ENCODE measurements around the gene ASTE1.

Gene ASTE1, protein sequence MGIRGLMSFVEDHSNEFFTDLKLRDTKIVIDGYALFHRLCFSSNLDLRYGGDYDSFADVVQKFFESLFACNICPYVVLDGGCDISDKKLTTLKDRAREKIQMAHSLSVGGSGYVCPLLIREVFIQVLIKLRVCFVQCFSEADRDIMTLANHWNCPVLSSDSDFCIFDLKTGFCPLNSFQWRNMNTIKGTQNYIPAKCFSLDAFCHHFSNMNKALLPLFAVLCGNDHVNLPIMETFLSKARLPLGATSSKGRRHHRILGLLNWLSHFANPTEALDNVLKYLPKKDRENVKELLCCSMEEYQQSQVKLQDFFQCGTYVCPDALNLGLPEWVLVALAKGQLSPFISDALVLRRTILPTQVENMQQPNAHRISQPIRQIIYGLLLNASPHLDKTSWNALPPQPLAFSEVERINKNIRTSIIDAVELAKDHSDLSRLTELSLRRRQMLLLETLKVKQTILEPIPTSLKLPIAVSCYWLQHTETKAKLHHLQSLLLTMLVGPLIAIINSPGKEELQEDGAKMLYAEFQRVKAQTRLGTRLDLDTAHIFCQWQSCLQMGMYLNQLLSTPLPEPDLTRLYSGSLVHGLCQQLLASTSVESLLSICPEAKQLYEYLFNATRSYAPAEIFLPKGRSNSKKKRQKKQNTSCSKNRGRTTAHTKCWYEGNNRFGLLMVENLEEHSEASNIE

DNA sequence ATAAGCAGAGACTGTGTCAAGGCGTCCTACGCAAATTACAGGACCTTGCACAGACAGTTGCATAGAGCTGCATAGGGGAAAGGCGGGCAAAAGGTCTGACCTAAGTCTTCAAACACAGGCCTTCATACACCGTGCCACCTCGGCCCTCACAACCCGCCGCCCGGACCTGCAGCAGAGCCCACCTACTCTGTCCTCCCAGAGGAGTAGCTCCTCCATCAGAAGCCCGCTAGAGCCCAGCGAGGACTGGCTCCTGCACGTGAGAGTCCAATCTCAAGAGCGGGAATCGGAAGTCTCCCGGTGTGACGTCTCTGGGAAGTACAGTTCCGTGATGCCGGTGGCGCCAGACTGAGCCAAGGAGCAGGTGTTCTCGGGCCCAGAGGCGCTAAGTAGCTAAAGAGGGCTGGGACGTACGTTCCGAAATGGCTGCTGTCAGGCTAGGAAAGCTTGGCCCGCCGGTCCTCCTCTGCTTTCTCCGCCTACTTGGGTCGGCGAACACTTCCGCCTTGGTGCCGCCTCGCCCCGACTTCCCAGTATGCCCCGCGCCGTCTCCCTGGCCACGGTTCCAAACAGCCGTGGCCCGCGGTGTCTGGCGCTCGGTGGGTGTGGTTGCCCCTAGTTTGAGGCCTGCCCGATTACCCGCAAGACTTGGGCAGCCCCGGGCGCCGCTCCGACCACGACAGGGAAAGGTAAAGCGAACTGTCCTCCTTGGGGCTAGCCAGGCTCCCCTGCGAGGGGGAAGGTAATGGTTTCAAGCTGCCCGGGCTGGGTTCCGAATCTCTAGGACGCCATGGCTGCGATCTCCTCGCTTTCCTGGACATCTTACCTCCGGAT, at the start of gene ASTE1, which contains the start of gene NEK11:
Gene ASTE1 (minus strand): TSS at position 505 of the 831 bp plus-strand sequence. CDS start 1,519 bp downstream, outside the sequence.
Gene NEK11 (plus strand): TSS at position 557 of the 831 bp plus-strand sequence. CDS start 2,832 bp downstream, outside the sequence.
- ChIA-PET POLR2A (interaction anchor here (0.6 to 1.7 kb wide), 4 partner anchors 132 to 914 kb away, joined by 3 to 8 read pairs (median 4); partner anchors contain the start of gene ATP2C1), CTCF (no interaction called here)
- no peaks in the 10 kb centered on the region for H3K9me3 ChIP-seq (ENCODE audit: control insufficient read depth, insufficient read depth, low read depth, low read length)
- peak within 1 kb of the TSS; percentile 69 for H3K4me3 ChIP-seq (ENCODE audit: low read depth, low read length)
- no peaks in the 10 kb centered on the region for H3K4me1 ChIP-seq (ENCODE audit: control insufficient read depth, insufficient read depth, low read length)
- peaks cover 0 to 16% of the 10 kb centered on the region in 2 experiments; a peak in 1 of 3 replicates for H3K36me3 ChIP-seq (ENCODE audit: control insufficient read depth in 2 of 2, insufficient read depth in 1 of 2, low read length in 2 of 2)
- H3K27ac ChIP-seq (ENCODE audit: extremely low read depth, low read depth, low read length), result peak within 1 kb of the TSS; percentile 53
- TF ChIP-seq ZNF837 (tag by site-specific recombination; IDR thresholded peaks at IDR 0.05) (no peak), ZNF629 (tag by site-specific recombination; IDR thresholded peaks at IDR 0.05) (peak; percentile 92), ZIC2 (tag by site-specific recombination; IDR thresholded peaks at IDR 0.05) (no peak), ZNF701 (tag by site-specific recombination; IDR thresholded peaks at IDR 0.05) (no peak), ZNF16 (tag by site-specific recombination; IDR thresholded peaks at IDR 0.05; ENCODE audit: low read depth) (no peak), ZNF426 (tag by site-specific recombination; IDR thresholded peaks at IDR 0.05) (no peak), ZNF677 (tag by site-specific recombination; IDR thresholded peaks at IDR 0.05) (no peak), ZNF140 (tag by site-specific recombination; IDR thresholded peaks at IDR 0.05) (no peak), ZNF548 (tag by site-specific recombination; IDR thresholded peaks at IDR 0.05) (no peak), ZNF394 (tag by site-specific recombination; IDR thresholded peaks at IDR 0.05; ENCODE audit: borderline replicate concordance) (peak; percentile 46; the same call in 1 of the 2 replicates), GLIS2 (tag by site-specific recombination; IDR thresholded peaks at IDR 0.05) (no peak), YY1 (tag by site-specific recombination; IDR thresholded peaks at IDR 0.05) (no peak), SP7 (tag by site-specific recombination; IDR thresholded peaks at IDR 0.05) (peak; percentile 58; the same call in 1 of the 2 replicates), ZBTB1 (tag by site-specific recombination; IDR thresholded peaks at IDR 0.05) (no peak), OVOL3 (tag by site-specific recombination; IDR thresholded peaks at IDR 0.05) (no peak), KLF10 (tag by site-specific recombination; IDR thresholded peaks at IDR 0.05) (no peak), ZNF202 (tag by site-specific recombination; IDR thresholded peaks at IDR 0.05; ENCODE audit: borderline replicate concordance) (no peak), BCL11A (tag by site-specific recombination; IDR thresholded peaks at IDR 0.05; ENCODE audit: low read depth) (no peak), ZNF600 (tag by site-specific recombination; IDR thresholded peaks at IDR 0.05) (peak; percentile 60), KLF1 (tag by site-specific recombination; IDR thresholded peaks at IDR 0.05) (0 out of 2 replicates have a peak, but pooled peaks have one; percentile 39), ZNF174 (tag by site-specific recombination; IDR thresholded peaks at IDR 0.05) (no peak), SCRT2 (tag by site-specific recombination; IDR thresholded peaks at IDR 0.05) (no peak), ZXDB (tag by site-specific recombination; IDR thresholded peaks at IDR 0.05) (peak; percentile 71; the same call in 1 of the 2 replicates), ZNF791 (tag by site-specific recombination; IDR thresholded peaks at IDR 0.05) (no peak)
- TF ChIP-seq, protein P1, sequence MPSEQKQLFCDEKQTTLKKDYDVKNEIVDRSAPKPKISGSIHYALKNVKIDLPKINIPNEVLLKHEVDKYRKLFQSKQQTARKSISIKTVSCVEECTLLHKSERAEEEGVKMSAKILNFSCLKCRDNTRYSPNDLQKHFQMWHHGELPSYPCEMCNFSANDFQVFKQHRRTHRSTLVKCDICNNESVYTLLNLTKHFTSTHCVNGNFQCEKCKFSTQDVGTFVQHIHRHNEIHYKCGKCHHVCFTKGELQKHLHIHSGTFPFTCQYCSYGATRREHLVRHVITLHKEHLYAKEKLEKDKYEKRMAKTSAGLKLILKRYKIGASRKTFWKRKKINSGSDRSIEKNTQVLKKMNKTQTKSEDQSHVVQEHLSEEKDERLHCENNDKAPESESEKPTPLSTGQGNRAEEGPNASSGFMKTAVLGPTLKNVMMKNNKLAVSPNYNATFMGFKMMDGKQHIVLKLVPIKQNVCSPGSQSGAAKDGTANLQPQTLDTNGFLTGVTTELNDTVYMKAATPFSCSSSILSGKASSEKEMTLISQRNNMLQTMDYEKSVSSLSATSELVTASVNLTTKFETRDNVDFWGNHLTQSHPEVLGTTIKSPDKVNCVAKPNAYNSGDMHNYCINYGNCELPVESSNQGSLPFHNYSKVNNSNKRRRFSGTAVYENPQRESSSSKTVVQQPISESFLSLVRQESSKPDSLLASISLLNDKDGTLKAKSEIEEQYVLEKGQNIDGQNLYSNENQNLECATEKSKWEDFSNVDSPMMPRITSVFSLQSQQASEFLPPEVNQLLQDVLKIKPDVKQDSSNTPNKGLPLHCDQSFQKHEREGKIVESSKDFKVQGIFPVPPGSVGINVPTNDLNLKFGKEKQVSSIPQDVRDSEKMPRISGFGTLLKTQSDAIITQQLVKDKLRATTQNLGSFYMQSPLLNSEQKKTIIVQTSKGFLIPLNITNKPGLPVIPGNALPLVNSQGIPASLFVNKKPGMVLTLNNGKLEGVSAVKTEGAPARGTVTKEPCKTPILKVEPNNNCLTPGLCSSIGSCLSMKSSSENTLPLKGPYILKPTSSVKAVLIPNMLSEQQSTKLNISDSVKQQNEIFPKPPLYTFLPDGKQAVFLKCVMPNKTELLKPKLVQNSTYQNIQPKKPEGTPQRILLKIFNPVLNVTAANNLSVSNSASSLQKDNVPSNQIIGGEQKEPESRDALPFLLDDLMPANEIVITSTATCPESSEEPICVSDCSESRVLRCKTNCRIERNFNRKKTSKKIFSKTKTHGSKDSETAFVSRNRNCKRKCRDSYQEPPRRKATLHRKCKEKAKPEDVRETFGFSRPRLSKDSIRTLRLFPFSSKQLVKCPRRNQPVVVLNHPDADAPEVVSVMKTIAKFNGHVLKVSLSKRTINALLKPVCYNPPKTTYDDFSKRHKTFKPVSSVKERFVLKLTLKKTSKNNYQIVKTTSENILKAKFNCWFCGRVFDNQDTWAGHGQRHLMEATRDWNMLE (tag by site-specific recombination; conservative IDR thresholded peaks at IDR 0.05; ENCODE audit: low read depth), result no peak
- TF ChIP-seq, protein P2, sequence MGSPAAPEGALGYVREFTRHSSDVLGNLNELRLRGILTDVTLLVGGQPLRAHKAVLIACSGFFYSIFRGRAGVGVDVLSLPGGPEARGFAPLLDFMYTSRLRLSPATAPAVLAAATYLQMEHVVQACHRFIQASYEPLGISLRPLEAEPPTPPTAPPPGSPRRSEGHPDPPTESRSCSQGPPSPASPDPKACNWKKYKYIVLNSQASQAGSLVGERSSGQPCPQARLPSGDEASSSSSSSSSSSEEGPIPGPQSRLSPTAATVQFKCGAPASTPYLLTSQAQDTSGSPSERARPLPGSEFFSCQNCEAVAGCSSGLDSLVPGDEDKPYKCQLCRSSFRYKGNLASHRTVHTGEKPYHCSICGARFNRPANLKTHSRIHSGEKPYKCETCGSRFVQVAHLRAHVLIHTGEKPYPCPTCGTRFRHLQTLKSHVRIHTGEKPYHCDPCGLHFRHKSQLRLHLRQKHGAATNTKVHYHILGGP (tag by site-specific recombination; IDR thresholded peaks at IDR 0.05), result no peak
- TF ChIP-seq, protein P3, sequence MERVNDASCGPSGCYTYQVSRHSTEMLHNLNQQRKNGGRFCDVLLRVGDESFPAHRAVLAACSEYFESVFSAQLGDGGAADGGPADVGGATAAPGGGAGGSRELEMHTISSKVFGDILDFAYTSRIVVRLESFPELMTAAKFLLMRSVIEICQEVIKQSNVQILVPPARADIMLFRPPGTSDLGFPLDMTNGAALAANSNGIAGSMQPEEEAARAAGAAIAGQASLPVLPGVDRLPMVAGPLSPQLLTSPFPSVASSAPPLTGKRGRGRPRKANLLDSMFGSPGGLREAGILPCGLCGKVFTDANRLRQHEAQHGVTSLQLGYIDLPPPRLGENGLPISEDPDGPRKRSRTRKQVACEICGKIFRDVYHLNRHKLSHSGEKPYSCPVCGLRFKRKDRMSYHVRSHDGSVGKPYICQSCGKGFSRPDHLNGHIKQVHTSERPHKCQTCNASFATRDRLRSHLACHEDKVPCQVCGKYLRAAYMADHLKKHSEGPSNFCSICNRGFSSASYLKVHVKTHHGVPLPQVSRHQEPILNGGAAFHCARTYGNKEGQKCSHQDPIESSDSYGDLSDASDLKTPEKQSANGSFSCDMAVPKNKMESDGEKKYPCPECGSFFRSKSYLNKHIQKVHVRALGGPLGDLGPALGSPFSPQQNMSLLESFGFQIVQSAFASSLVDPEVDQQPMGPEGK (tag by site-specific recombination; IDR thresholded peaks at IDR 0.05), result no peak; the same call in 1 of the 2 replicates
